Measurements from ENCODE around the gene MPZL2.

MPZL2 gene

GRCh38 chr11:118233850-118234249, 30.2 kb downstream of the MPZL2 start:
- no peak for TF ChIP-seq CTCF (IDR thresholded peaks at IDR 0.05; ENCODE audit: low read depth, low read length)
- DNase-seq (ENCODE audit: low read depth, low spot score): no peak
- in situ Hi-C loops (cut with HindIII; ENCODE audit: low sequenced_read_pairs): no loop called here
- no peak overlapping the region for H3K4me3 ChIP-seq (ENCODE audit: low read depth, low read length)

- TF ChIP-seq CTCF (IDR thresholded peaks at IDR 0.05; ENCODE audit: low read depth, low read length): no peak
- DNase-seq (ENCODE audit: low read depth, low spot score): no peak
- in situ Hi-C loops (cut with HindIII; ENCODE audit: low sequenced_read_pairs): no loop called here
- no peak overlapping the region for H3K4me3 ChIP-seq (ENCODE audit: low read depth, low read length)
Measured at GRCh38 chr11:118233377-118233776, 30.7 kb downstream of the MPZL2 start.

GRCh38 chr11:118232659-118233058, 31.4 kb downstream of the MPZL2 start:
- no peak for TF ChIP-seq CTCF (IDR thresholded peaks at IDR 0.05; ENCODE audit: low read depth, low read length)
- H3K4me3 ChIP-seq (ENCODE audit: low read depth, low read length): no peak overlapping the region
- no peak for DNase-seq (ENCODE audit: low read depth, low spot score)
- in situ Hi-C loops (cut with HindIII; ENCODE audit: low sequenced_read_pairs): no loop called here

GRCh38 chr11:118231461-118231860, 32.6 kb downstream of the MPZL2 start:
- DNase-seq (ENCODE audit: low read depth, low spot score): no peak
- TF ChIP-seq CTCF (IDR thresholded peaks at IDR 0.05; ENCODE audit: low read depth, low read length): no peak
- H3K4me3 ChIP-seq (ENCODE audit: low read depth, low read length): no peak overlapping the region
- in situ Hi-C loops (cut with HindIII; ENCODE audit: low sequenced_read_pairs): no loop called here

GRCh38 chr11:118230088-118230487, 34.0 kb downstream of the MPZL2 start:
- in situ Hi-C loops (cut with HindIII; ENCODE audit: low sequenced_read_pairs): no loop called here
- no peak for DNase-seq (ENCODE audit: low read depth, low spot score)
- no peak for TF ChIP-seq CTCF (IDR thresholded peaks at IDR 0.05; ENCODE audit: low read depth, low read length)
- no peak overlapping the region for H3K4me3 ChIP-seq (ENCODE audit: low read depth, low read length)

GRCh38 chr11:118229274-118229847, 34.7 kb downstream of the MPZL2 start:
- no peak for TF ChIP-seq CTCF (IDR thresholded peaks at IDR 0.05; ENCODE audit: low read depth, low read length)
- in situ Hi-C loops (cut with HindIII; ENCODE audit: low sequenced_read_pairs): no loop called here
- no peak overlapping the region for H3K4me3 ChIP-seq (ENCODE audit: low read depth, low read length)
- DNase-seq (ENCODE audit: low read depth, low spot score): no peak

Data from astrocyte of the spinal cord (primary cell).